Fibroblast of villous mesenchyme (primary cell): ENCODE measurements around the gene RHOT1. TPM values are rescaled to one million over a fixed set of nuclear protein-coding genes. Genes with fewer than 3 reads are reported as not detected.
"Not testable (repeated sequence)": the region's sequence is repeated elsewhere in the genome, so short reads cannot be mapped to it uniquely, and the experiment has no call there.

Source experiments
- DNase-seq: peaks from one replicate; pipeline ENCODE4 v3.0.0-alpha.2; 2010; ENCODE audit warnings: low read depth
- H3K4me3 ChIP-seq: 2 replicates; pipeline ENCODE4 v1.5.1; 2011; ENCODE audit warnings: low read depth, mild to moderate bottlenecking, low read length
- total RNA-seq: library from RNA; depleted of rRNA; stranded (reverse); fragments of >200 nt; gene quantifications from 2 replicates; pipeline ENCODE4 v1.2.3, GENCODE V29; 2012
- TF ChIP-seq, protein P1 (sequence below): IDR thresholded peaks from 2 replicates; pipeline ENCODE4 v1.5.1; 2012; ENCODE audit warnings: low read depth, mild to moderate bottlenecking, low read length; ENCODE audit not compliant: insufficient read depth

RHOT1 gene
- total RNA-seq, 1 donor: 48.8 TPM

DNA sequence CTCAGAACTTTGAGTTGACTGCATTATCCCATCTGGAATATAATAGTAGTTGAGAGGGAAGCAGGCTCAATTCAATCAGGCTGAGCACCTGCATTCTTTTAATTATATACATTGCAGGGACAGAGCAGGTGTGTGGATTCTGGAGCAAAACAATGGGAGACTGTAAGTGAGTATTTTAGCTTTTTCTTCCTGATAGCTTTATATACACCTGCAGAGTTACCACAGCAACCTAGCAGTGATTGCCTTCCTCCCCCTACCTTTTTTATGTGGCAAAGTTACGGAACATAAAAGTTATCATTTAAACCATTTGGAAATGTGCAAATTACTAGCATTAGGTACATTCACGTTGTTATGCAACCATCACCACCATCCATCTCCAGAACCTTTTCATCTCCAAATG lies 25.4 kb upstream of the RHOT1 start:
- TF ChIP-seq, protein P1, sequence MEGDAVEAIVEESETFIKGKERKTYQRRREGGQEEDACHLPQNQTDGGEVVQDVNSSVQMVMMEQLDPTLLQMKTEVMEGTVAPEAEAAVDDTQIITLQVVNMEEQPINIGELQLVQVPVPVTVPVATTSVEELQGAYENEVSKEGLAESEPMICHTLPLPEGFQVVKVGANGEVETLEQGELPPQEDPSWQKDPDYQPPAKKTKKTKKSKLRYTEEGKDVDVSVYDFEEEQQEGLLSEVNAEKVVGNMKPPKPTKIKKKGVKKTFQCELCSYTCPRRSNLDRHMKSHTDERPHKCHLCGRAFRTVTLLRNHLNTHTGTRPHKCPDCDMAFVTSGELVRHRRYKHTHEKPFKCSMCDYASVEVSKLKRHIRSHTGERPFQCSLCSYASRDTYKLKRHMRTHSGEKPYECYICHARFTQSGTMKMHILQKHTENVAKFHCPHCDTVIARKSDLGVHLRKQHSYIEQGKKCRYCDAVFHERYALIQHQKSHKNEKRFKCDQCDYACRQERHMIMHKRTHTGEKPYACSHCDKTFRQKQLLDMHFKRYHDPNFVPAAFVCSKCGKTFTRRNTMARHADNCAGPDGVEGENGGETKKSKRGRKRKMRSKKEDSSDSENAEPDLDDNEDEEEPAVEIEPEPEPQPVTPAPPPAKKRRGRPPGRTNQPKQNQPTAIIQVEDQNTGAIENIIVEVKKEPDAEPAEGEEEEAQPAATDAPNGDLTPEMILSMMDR: no peak
- H3K4me3 ChIP-seq: no peak overlapping the region
- DNase-seq: no peak

DNA sequence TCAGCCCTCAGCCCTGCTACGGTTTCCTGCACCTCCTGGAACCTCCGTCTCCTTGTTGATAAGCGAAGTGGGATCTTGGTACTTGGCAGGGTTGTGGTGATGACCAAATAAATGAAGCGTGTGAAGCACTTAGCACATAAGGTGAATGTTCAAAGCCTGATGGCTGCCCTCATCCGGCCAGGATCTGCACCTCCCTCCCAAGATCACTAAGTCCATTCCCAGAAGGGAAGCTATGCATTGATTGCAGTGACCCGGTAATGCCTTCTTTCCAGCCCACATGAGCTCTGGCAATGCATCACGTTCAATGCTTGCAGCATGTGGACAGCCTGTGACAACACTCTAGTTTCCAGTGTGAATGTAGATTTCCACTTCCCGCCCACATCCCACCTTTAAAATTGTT lies 24.9 kb upstream of the RHOT1 start:
- DNase-seq: no peak
- no peak overlapping the region for H3K4me3 ChIP-seq
- TF ChIP-seq, protein P1: no peak

DNA sequence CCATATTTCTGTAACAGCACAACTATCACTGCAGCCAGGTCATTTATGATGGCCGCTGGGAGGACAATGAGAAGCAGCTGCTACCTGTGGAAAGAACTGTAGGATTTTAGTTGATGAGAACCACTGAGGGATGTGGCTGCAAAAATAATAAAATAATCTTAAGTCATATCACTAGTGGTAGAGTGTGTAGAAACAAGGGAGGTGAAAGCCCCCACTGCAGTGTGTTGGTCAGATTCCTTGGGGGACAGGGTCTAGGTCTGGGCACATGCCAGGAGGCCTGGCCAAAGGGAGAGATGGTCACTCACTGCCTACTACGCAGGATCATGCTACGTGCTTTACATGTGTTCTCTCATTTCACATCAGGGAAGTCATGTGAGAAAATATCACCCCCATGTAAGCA lies 24.2 kb upstream of the RHOT1 start:
- not testable (repeated sequence) for DNase-seq, H3K4me3 ChIP-seq

DNA sequence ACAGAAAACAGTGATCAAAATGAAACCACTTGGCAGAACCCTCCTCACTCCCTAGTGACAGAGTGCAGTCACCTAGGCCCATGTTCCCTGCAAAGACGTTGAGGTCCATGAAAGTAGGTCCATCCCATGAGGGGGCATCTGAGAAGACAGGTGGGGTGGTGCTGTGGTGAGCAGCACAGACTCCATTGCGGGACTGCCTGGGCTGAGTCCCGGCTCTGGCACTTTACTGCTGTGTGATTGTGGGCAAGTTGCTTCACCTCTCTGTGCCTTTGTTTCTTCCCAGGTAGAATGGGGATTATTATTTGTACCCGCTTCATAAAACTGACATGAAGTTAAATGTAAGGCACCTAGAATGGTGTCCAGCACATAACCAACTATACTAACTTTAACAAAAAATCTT lies 23.5 kb upstream of the RHOT1 start:
- TF ChIP-seq, protein P1: no peak
- DNase-seq: no peak
- H3K4me3 ChIP-seq: no peak overlapping the region

DNA sequence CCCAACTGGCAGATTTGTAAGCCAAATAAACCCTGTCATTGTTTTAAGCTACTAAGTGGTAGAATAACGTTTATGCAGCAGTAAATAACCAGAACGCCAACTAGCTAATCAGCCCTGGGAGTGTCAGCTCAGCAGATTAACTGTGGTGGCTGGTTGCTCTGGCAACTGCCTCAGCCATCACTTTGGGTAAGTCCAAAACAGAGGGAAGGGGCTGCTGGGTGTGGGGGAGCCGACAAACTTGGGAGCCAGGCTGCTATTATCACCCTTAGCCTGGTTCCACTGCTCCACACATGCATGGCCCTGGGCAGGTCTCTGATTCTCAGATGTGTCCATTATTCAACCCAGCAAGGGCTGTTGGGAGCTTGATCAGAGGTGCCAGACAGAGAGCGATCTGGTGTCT lies 22.2 kb upstream of the RHOT1 start:
- no peak for DNase-seq
- TF ChIP-seq, protein P1: no peak
- no peak overlapping the region for H3K4me3 ChIP-seq

DNA sequence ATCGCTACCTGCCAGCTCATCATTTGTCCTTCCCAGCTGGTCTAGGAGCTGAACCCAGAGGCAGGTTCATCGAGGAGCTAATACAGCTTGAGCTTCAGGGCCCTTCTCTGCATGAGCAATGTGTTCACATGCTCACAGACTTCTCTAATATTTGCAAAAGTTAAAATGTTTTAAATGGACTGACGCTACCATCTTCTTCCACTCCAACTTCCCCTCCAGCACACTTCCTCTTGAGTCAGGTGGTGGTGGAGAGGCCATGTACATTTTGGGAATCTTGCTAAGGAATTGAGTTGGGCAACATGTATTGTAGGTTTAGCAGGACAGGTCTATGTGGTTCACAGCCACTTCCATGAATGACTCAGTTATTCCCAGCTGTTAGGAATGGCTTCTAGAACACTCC lies 21.6 kb upstream of the RHOT1 start:
- no peak overlapping the region for H3K4me3 ChIP-seq
- DNase-seq: no peak
- TF ChIP-seq, protein P1: no peak

DNA sequence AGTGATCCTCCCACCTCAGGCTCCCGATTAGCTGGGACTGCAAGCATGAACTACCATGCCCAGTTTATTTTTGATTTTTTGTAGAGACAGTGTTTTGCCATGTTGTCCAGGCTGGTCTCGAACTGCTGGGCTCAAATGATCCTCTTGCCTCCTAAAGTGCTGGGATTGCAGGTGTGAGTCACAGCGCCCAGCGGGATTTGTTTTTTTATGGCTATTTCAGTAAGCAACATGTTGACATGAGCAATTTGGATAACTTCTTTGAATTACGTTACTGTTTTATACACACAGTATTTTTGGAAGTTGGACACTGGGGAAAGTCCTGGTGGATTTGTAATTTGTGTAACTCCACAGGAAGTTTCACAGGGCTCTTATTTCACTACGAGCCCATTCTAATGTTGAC lies 18.5 kb upstream of the RHOT1 start:
- TF ChIP-seq, protein P1: no peak
- DNase-seq: peak; percentile 37
- H3K4me3 ChIP-seq: no peak overlapping the region
